Mesendoderm (in vitro differentiated cells): ENCODE measurements around the gene PAPPA2.

Source experiments
- DNase-seq: peaks from one replicate; pipeline ENCODE4 v3.0.0; 2013
- H2AK5ac ChIP-seq: 2 replicates; pipeline ENCODE4 v1.6.1; 2013; ENCODE audit warnings: low read length, inconsistent platforms
- H2BK120ac ChIP-seq: 2 replicates; pipeline ENCODE4 v1.6.1; 2013; ENCODE audit warnings: low read depth, mild to moderate bottlenecking, low read length, moderate library complexity, mixed read lengths
- H2BK15ac ChIP-seq: replicated peaks from 2 replicates; pipeline ENCODE4 v1.6.1; 2013; ENCODE audit warnings: low read depth, mild to moderate bottlenecking, moderate library complexity
- H2BK5ac ChIP-seq: 2 replicates; pipeline ENCODE4 v1.6.1; 2013; ENCODE audit warnings: low read length, inconsistent platforms
- H3K18ac ChIP-seq: 2 replicates; pipeline ENCODE4 v1.6.1; 2013; ENCODE audit warnings: mild to moderate bottlenecking, low read length, mixed read lengths
- H3K23ac ChIP-seq: one replicate; pipeline ENCODE4 v1.6.1; 2013; ENCODE audit warnings: low read length
- H3K27ac ChIP-seq: 2 replicates; pipeline ENCODE4 v1.5.1; 2013; ENCODE audit warnings: low read depth, mild to moderate bottlenecking, inconsistent platforms, low read length, moderate library complexity
- H3K27me3 ChIP-seq: 2 replicates; pipeline ENCODE4 v1.6.1; 2013; ENCODE audit warnings: low read length, control low read depth, mild to moderate bottlenecking, inconsistent platforms; ENCODE audit not compliant: insufficient read depth, poor library complexity
- H3K36me3 ChIP-seq: 2 replicates; pipeline ENCODE4 v1.6.1; 2013; ENCODE audit warnings: low read length, inconsistent platforms; ENCODE audit not compliant: control insufficient read depth, insufficient read depth
- H3K4ac ChIP-seq: one replicate; pipeline ENCODE4 v1.6.1; 2013; ENCODE audit warnings: low read depth, mild to moderate bottlenecking, low read length, moderate library complexity
- H3K4me1 ChIP-seq: 2 replicates; pipeline ENCODE4 v1.6.1; 2013; ENCODE audit warnings: low read depth, low read length, inconsistent platforms; ENCODE audit not compliant: control insufficient read depth
- H3K4me2 ChIP-seq: 2 replicates; pipeline ENCODE4 v1.6.1; 2013; ENCODE audit warnings: low read length
- H3K4me3 ChIP-seq: 2 replicates; pipeline ENCODE4 v1.5.1; 2013; ENCODE audit warnings: mild to moderate bottlenecking, low read length
- H3K56ac ChIP-seq: one replicate; pipeline ENCODE4 v1.6.1; 2013; ENCODE audit warnings: low read length
- H3K79me1 ChIP-seq: 2 replicates; pipeline ENCODE4 v1.6.1; 2013; ENCODE audit warnings: low read length, inconsistent platforms
- H3K79me2 ChIP-seq: 2 replicates; pipeline ENCODE4 v1.6.1; 2013; ENCODE audit warnings: mild to moderate bottlenecking, low read length; ENCODE audit not compliant: control insufficient read depth, insufficient read depth
- H3K9ac ChIP-seq: 2 replicates; pipeline ENCODE4 v1.6.1; 2013; ENCODE audit warnings: low read length, inconsistent platforms
- H4K5ac ChIP-seq: one replicate; pipeline ENCODE4 v1.6.1; 2013; ENCODE audit warnings: low read length
- H4K8ac ChIP-seq: one replicate; pipeline ENCODE4 v1.6.1; 2013; ENCODE audit warnings: low read depth, mild to moderate bottlenecking, control low read depth, low read length, moderate library complexity
- WGBS: extraction: QIAGEN DNeasy Blood & Tissue Kit; methylation state at CpG from one replicate; pipeline ENCODE4 v1.1.7; 2013; ENCODE audit warnings: low lambda C conversion rate, missing lambda C conversion rate; ENCODE audit not compliant: insufficient coverage; ENCODE audit errors: extremely low coverage; 5-methylcytosine and 5-hydroxymethylcytosine counted together

The PAPPA2 gene

DNA sequence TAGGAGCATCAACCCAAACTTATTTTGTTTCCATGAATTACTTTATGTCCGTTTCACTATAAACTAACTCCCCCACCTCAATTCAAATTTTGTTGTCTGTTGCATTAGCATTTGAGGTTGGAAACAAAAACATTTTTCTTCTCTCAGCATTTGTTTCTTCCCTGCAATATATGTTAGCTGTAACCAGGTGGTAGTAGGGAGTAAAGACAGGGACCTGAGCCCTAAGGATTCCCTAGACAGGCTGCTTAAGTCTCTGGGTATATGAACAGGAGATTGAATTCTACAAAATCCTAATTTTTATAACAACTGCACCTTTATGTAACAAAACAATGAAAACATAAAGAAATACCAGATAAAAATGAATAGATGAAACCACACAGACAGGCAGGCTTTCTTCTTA is 242.6 kb downstream of the PAPPA2 start:
- Histone ChIP-seq H3K79me2 (no peaks in the 10 kb centered on the region), H3K9ac (no peak overlapping the region), H3K56ac (no peak overlapping the region), H2BK120ac (no peak overlapping the region), H3K4me2 (no peak overlapping the region), H3K36me3 (no peaks in the 10 kb centered on the region), H3K4me1 (no peaks in the 10 kb centered on the region), H2BK5ac (no peak overlapping the region), H4K8ac (no peak overlapping the region), H4K5ac (no peak overlapping the region), H3K27me3 (no peaks in the 10 kb centered on the region), H3K23ac (no peak overlapping the region), H3K18ac (no peak overlapping the region), H3K27ac (no peak overlapping the region), H2AK5ac (no peak overlapping the region), H3K4me3 (no peak overlapping the region), H2BK15ac (no peak overlapping the region), H3K4ac (no peak overlapping the region), H3K79me1 (no peaks in the 10 kb centered on the region)
- DNase-seq, result peak; percentile 13
- WGBS, result no CpG with 5 or more reads among the region's 1 CpG

GRCh38 chr1:176717066-176717750 is 254.2 kb downstream of the PAPPA2 start:
- Histone ChIP-seq H3K9ac (no peak overlapping the region), H3K23ac (no peak overlapping the region), H3K4ac (no peak overlapping the region), H4K8ac (peak overlapping the region; percentile 65), H3K56ac (no peak overlapping the region), H2BK15ac (no peak overlapping the region), H2AK5ac (no peak overlapping the region), H3K27ac (no peak overlapping the region), H3K4me1 (no peaks in the 10 kb centered on the region), H3K79me2 (no peaks in the 10 kb centered on the region), H3K4me3 (no peak overlapping the region), H2BK5ac (no peak overlapping the region), H3K36me3 (no peaks in the 10 kb centered on the region), H3K18ac (no peak overlapping the region), H3K4me2 (no peak overlapping the region), H3K79me1 (no peaks in the 10 kb centered on the region), H2BK120ac (no peak overlapping the region), H3K27me3 (no peaks in the 10 kb centered on the region), H4K5ac (no peak overlapping the region)
- WGBS, result no CpG with 5 or more reads among the region's 2 CpGs
- DNase-seq, result peak; percentile 51

DNA sequence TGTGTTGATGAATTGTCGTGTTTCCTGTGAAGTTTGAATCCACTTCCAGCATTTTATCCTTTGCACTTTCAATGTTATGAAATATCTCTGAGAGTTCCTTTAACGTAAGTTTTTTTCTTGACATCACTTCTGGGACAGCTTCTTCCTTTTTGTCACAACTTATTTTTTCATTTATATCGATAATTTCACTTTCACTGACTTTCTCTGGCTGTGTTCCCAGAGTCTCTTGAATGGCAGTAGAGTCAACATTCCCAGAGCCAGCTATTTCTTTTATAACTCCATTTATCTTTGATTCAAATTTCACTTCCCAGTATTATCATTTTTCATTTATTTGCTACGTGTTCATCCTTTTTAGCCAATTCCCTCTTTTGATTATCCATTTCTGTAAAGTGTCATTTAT is 256.5 kb downstream of the PAPPA2 start:
- no peak overlapping the region for H3K56ac ChIP-seq
- no peaks in the 10 kb centered on the region for H3K36me3 ChIP-seq
- no peak overlapping the region for H2BK5ac ChIP-seq
- no peak overlapping the region for H4K5ac ChIP-seq
- no peak for DNase-seq
- WGBS, result no CpG with 5 or more reads among the region's 4 CpGs
- H2BK120ac ChIP-seq, result no peak overlapping the region
- no peaks in the 10 kb centered on the region for H3K79me1 ChIP-seq
- H3K4ac ChIP-seq, result no peak overlapping the region
- no peak overlapping the region for H3K18ac ChIP-seq
- H4K8ac ChIP-seq, result no peak overlapping the region
- H3K23ac ChIP-seq, result no peak overlapping the region
- no peaks in the 10 kb centered on the region for H3K4me1 ChIP-seq
- no peak overlapping the region for H3K27ac ChIP-seq
- no peak overlapping the region for H2AK5ac ChIP-seq
- no peak overlapping the region for H3K9ac ChIP-seq
- H2BK15ac ChIP-seq, result no peak overlapping the region
- H3K4me2 ChIP-seq, result no peak overlapping the region
- no peak overlapping the region for H3K4me3 ChIP-seq
- H3K27me3 ChIP-seq, result no peaks in the 10 kb centered on the region
- H3K79me2 ChIP-seq, result no peaks in the 10 kb centered on the region

- no peak overlapping the region for H3K18ac ChIP-seq
- H2BK120ac ChIP-seq, result no peak overlapping the region
- no peak overlapping the region for H3K4ac ChIP-seq
- no peak overlapping the region for H3K27ac ChIP-seq
- no peak overlapping the region for H3K4me2 ChIP-seq
- no peaks in the 10 kb centered on the region for H3K36me3 ChIP-seq
- no peak overlapping the region for H3K56ac ChIP-seq
- H3K79me1 ChIP-seq, result no peaks in the 10 kb centered on the region
- H4K8ac ChIP-seq, result no peak overlapping the region
- H2BK5ac ChIP-seq, result no peak overlapping the region
- no peak overlapping the region for H3K4me3 ChIP-seq
- H3K23ac ChIP-seq, result no peak overlapping the region
- H3K27me3 ChIP-seq, result no peaks in the 10 kb centered on the region
- no peak overlapping the region for H4K5ac ChIP-seq
- no peaks in the 10 kb centered on the region for H3K79me2 ChIP-seq
- H2AK5ac ChIP-seq, result no peak overlapping the region
- H2BK15ac ChIP-seq, result no peak overlapping the region
- H3K4me1 ChIP-seq, result no peaks in the 10 kb centered on the region
- H3K9ac ChIP-seq, result no peak overlapping the region
- WGBS, result no CpG with 5 or more reads among the region's 1 CpG
- DNase-seq, result no peak
These were observed 257.9 kb downstream of the PAPPA2 start for GRCh38 chr1:176720838-176721237.

DNA sequence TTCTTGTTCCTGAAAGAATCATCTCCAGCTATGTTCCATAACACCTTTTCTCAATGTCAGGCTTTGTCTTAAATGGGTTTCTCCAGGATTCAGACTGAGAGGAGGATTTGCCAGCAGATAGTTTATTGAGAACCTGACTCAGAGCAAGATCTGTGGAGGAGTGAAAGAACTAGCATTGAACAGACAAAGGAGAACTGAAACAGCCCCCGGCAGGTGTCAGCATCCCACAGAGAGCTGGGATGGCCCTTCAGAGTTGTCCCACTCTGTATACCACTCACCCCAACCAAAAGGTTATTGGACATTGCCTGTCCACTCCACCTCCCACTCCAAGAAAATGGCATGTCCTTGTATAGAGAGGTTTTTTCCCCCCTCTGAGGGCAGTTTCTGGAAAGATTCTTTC is 270.7 kb downstream of the PAPPA2 start:
- H4K5ac ChIP-seq, result no peak overlapping the region
- H3K4me2 ChIP-seq, result no peak overlapping the region
- H3K18ac ChIP-seq, result no peak overlapping the region
- H3K27me3 ChIP-seq, result no peaks in the 10 kb centered on the region
- H3K79me1 ChIP-seq, result no peaks in the 10 kb centered on the region
- no peak overlapping the region for H3K23ac ChIP-seq
- H3K4me1 ChIP-seq, result no peaks in the 10 kb centered on the region
- no peak overlapping the region for H3K9ac ChIP-seq
- H4K8ac ChIP-seq, result no peak overlapping the region
- no peak overlapping the region for H3K4ac ChIP-seq
- no peaks in the 10 kb centered on the region for H3K79me2 ChIP-seq
- H2BK5ac ChIP-seq, result no peak overlapping the region
- H3K4me3 ChIP-seq, result no peak overlapping the region
- WGBS, result no CpG with 5 or more reads among the region's 1 CpG
- H2BK15ac ChIP-seq, result no peak overlapping the region
- no peak overlapping the region for H2BK120ac ChIP-seq
- H2AK5ac ChIP-seq, result no peak overlapping the region
- no peak overlapping the region for H3K27ac ChIP-seq
- no peak for DNase-seq
- no peaks in the 10 kb centered on the region for H3K36me3 ChIP-seq
- no peak overlapping the region for H3K56ac ChIP-seq

DNA sequence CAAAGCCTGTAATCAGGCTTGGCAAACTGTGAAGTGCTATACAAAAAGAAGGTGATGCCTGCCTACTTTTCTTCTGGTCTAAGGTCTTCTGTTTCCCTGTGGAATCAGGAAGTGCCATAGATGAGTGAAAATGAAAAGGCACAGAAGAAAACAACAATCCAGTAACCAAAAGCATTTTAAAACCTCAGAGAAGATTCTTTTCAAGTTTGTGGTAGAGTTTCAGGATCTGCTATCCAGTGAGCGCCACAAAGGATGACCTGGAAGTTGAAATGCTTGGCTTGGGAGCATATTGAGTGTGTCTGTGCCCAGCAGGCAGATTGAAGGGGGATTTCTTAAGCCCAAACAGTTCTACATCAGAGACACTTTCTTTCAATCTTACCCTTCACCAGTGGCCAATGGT is 272.2 kb downstream of the PAPPA2 start:
- Histone ChIP-seq H3K4ac (no peak overlapping the region), H3K4me2 (no peak overlapping the region), H2BK15ac (no peak overlapping the region), H2AK5ac (no peak overlapping the region), H3K36me3 (no peaks in the 10 kb centered on the region), H3K56ac (no peak overlapping the region), H3K79me1 (no peaks in the 10 kb centered on the region), H3K27me3 (no peaks in the 10 kb centered on the region), H3K27ac (no peak overlapping the region), H2BK120ac (no peak overlapping the region), H3K79me2 (no peaks in the 10 kb centered on the region), H3K9ac (no peak overlapping the region), H3K23ac (no peak overlapping the region), H3K4me1 (no peaks in the 10 kb centered on the region), H4K8ac (no peak overlapping the region), H4K5ac (no peak overlapping the region), H3K18ac (no peak overlapping the region), H3K4me3 (no peak overlapping the region), H2BK5ac (no peak overlapping the region)
- WGBS, result no CpG with 5 or more reads among the region's 1 CpG
- DNase-seq, result no peak
